CD4-positive, alpha-beta T cell treated with Interleukin-2 at 100 ng/mL for 4 hours (primary cell): ENCODE results near the gene ORC5.

Experiments
- DNase-seq: peaks from one replicate; pipeline ENCODE4 v3.0.0-alpha.2; 2020; ENCODE audit warnings: low spot score

The ORC5 gene

GRCh38 chr7:104126411-104126841 is 81.4 kb downstream of the ORC5 start:
- no peak for DNase-seq

DNA sequence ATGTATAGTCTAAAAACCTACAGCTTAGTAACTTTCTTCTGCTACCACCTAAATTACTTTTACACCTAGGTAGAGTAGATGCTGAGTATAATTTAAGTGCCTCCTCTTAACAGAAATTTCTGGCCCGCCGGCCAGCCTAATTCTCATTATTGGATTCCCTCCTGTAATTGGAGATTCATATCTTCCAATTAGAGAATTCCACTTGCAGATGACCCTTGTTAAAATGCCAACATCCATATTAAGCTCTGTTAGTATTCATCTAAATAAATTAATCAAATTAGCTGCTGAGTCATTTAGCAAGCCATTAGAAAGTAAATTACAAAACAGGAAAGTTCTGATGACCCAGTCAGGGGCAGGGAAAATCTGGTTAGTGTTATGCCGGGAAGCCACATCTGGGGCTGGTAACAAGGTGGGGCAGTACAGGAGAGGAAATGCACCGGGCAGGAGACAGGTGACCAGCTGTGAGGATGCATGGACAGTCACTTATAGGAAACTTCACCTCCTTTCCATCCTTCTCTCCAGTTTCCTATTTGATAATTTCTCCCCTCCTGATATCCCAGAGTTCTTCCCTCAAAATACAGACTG is 82.8 kb downstream of the ORC5 start:
- DNase-seq: no peak

- DNase-seq: no peak
Observed at GRCh38 chr7:104124469-104124868, 83.3 kb downstream of the ORC5 start.

DNA sequence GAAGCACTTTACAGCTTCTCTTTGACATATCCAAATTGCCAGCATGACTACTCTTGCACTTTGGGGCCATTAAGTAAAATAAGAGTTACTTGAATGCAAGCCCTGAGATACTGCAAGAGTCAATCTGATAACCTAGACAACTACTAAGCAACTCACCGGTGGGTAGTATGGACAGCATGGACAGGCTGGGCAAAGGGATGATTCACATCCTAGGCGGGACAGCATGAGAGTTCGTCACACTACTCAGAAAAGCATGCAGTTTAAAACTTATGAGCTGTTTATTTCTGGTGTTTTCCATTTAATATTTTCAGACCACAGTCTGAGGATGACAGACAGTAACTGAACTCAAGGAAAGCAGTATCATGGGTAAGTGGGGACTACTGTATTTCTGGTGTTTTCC is 84.0 kb downstream of the ORC5 start:
- DNase-seq: no peak

DNA sequence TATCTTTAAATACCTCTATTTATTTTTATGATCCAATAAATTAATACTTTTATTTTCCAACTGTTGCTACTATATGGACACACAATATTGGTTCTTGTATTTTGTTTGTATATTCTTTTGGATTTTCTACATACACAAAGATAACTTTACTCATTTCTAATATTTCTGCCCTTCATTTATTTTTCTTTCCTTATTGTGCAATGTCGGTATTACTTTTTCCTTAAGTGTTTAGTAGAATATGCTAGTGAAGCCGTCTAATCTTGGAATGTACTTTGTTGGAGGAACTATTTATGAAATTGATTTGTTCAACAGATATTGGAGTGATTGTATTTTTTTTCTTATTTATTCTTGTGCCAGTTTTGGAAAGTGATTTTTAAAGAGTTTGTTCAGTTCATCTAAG is 94.0 kb downstream of the ORC5 start:
- DNase-seq: no peak

GRCh38 chr7:104112623-104113022 is 95.2 kb downstream of the ORC5 start:
- DNase-seq: no peak

GRCh38 chr7:104111271-104111670 is 96.5 kb downstream of the ORC5 start:
- no peak for DNase-seq

GRCh38 chr7:104106108-104106905 is 101.5 kb downstream of the ORC5 start:
- no peak for DNase-seq

DNA sequence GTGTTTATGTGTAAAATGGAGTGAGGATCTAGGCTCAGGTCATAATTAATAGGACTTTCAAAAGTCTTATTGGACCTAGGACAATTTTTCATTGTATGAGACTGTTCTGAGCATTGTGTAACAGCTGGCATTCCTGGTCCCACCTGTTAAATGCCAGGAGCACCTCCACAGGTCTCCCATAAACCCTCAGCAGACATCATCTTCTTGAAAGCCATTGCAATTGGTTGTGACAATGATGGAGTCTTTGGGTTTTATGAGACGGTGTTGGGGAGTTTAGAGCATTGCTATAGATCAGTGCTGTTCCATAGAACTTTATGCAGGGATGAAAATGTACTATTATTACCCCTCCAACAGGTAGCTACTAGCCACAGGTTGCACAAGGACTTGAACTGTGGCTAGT is 108.9 kb downstream of the ORC5 start:
- DNase-seq: no peak

DNA sequence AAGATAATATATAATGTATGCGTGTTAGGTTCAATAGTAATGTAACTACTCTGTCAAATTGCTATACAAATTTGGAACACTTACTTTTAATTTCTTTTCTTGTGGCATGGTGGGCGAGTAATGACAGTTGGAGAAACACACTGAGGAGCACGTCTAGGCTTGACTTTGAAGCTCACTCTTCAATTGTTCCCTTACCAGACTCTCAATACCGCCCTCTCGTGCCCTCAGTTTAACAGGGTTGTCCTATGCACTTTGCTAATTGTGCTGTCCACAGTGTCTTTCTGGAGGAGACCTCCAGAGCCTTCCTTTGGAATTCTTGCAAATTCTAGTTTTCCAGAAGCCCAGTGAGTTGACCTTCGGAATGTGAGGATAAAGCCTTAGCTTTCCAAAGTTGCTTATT is 111.1 kb downstream of the ORC5 start:
- DNase-seq: no peak

GRCh38 chr7:104093127-104093526 is 114.7 kb downstream of the ORC5 start:
- DNase-seq: no peak

- no peak for DNase-seq
Observed at GRCh38 chr7:104091242-104091641, 116.6 kb downstream of the ORC5 start.

GRCh38 chr7:104089612-104090011 is 118.2 kb downstream of the ORC5 start:
- no peak for DNase-seq

- DNase-seq: no peak
Observed at GRCh38 chr7:104089061-104089460, 118.8 kb downstream of the ORC5 start.
